ENCODE measurements around the gene SDK1. TPM values are rescaled to one million over a fixed set of nuclear protein-coding genes. Genes with fewer than 3 reads are reported as not detected.

Gene SDK1
- total and polyA plus RNA-seq, 10 of the 15 experiments (the other 5 are each of a cell fraction or from before 2014, with no cell fraction given) = 0.14 to 0.33 TPM; not detected in 8

DNA sequence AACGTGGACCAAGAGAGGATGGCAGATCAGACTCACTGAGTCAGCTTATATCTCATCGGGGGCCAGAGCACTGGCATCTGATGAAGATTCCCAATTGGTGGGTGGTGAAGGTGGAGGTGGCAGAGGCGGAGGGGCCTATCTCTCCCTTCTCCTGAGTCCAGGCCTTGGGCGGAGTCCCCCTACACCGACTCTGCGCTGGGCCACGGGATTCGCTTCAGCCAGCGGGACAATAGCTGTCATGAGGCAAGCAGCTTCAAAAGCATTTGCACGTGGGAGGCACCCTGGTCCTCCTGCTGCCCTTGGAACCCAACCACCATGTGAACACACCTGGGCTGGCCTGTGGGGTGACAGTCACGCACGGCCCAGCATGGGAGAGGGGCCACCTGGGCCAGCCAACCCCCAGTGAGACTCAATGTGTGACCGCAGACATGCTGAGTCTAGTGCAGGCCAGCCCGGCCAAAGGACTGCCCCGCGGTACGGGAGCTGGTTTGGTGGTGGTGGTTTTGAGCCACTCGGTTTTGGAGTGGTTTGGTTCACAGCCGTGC is 914.2 kb downstream of the SDK1 start:
- Histone ChIP-seq H3K4me1 (ENCODE audit: control insufficient read depth, insufficient read depth, low read length) (no peaks in the 10 kb centered on the region), H3K4me2 (ENCODE audit: control insufficient read depth, insufficient read depth) (no peak overlapping the region), H3K27me3 (replicated peaks in 1 of 2; ENCODE audit: control insufficient read depth in 2 of 2, insufficient read depth in 2 of 2, low read length in 1 of 2) (no peaks in the 10 kb centered on the region), H3K36me3 (ENCODE audit: control insufficient read depth in 2 of 2, insufficient read depth in 2 of 2, low read length in 1 of 2) (no peaks in the 10 kb centered on the region), H3K9me3 (replicated peaks; ENCODE audit: control insufficient read depth, insufficient read depth, low read length) (no peaks in the 10 kb centered on the region; the same call in 2 of the 3 replicates), H4K20me1 (ENCODE audit: control insufficient read depth, insufficient read depth) (no peaks in the 10 kb centered on the region), H3K27ac (ENCODE audit: control insufficient read depth, insufficient read depth) (no peak overlapping the region), H3K79me2 (ENCODE audit: control insufficient read depth, insufficient read depth, low read length) (no peaks in the 10 kb centered on the region), H3K9ac (ENCODE audit: control insufficient read depth, insufficient read depth, low read length) (no peak overlapping the region), H3K4me3 (no peak overlapping the region), H2AFZ (ENCODE audit: control insufficient read depth, low read depth, low read length) (no peak overlapping the region)
- intact Hi-C loops (cut with micrococcal nuclease; ENCODE audit: unreplicated experiment) (no loop called here), in situ Hi-C loops (cut with MboI) (no loop called here)
- DNase-seq (ENCODE audit: low read depth, low spot score) = no peak
- POLR2A ChIA-PET = no interaction called here
- no peak for ATAC-seq
- CTCF ChIA-PET = no interaction called here
- RAD21 ChIA-PET (ENCODE audit: unreplicated experiment) = no interaction called here
- SMC1A ChIA-PET (ENCODE audit: uncharacterized antibody, unreplicated experiment) = no interaction called here
- no TSS peak for BruUV-seq (replicated peaks)
- FAIRE-seq = no peak
- 66% methylated on average over 17 of the region's 19 CpGs for WGBS (ENCODE audit: insufficient coverage, insufficient replicate concordance, low lambda C conversion rate, missing lambda C conversion rate)
- TF ChIP-seq CREB1 (IDR thresholded peaks at IDR 0.05; ENCODE audit: low read depth) (no peak), ZBTB11 (CRISPR knock-in tag; IDR thresholded peaks at IDR 0.05) (no peak), DPF2 (IDR thresholded peaks at IDR 0.05) (no peak), PAX8 (IDR thresholded peaks at IDR 0.05) (no peak), MTA3 (IDR thresholded peaks at IDR 0.05; ENCODE audit: borderline replicate concordance, low read length) (no peak), ZNF217 (IDR thresholded peaks at IDR 0.05) (no peak), RB1 (IDR thresholded peaks at IDR 0.05; ENCODE audit: borderline replicate concordance) (no peak), SPI1 (IDR thresholded peaks at IDR 0.05; ENCODE audit: borderline replicate concordance, insufficient read depth, low read depth, low read length) (no peak), ZNF592 (IDR thresholded peaks at IDR 0.05) (no peak), WRNIP1 (IDR thresholded peaks at IDR 0.05; ENCODE audit: borderline replicate concordance, low read depth, low read length) (no peak), RFX5 (IDR thresholded peaks at IDR 0.05; ENCODE audit: low read depth, low read length) (no peak), PKNOX1 (IDR thresholded peaks at IDR 0.05) (no peak)
- TF ChIP-seq, protein P1, sequence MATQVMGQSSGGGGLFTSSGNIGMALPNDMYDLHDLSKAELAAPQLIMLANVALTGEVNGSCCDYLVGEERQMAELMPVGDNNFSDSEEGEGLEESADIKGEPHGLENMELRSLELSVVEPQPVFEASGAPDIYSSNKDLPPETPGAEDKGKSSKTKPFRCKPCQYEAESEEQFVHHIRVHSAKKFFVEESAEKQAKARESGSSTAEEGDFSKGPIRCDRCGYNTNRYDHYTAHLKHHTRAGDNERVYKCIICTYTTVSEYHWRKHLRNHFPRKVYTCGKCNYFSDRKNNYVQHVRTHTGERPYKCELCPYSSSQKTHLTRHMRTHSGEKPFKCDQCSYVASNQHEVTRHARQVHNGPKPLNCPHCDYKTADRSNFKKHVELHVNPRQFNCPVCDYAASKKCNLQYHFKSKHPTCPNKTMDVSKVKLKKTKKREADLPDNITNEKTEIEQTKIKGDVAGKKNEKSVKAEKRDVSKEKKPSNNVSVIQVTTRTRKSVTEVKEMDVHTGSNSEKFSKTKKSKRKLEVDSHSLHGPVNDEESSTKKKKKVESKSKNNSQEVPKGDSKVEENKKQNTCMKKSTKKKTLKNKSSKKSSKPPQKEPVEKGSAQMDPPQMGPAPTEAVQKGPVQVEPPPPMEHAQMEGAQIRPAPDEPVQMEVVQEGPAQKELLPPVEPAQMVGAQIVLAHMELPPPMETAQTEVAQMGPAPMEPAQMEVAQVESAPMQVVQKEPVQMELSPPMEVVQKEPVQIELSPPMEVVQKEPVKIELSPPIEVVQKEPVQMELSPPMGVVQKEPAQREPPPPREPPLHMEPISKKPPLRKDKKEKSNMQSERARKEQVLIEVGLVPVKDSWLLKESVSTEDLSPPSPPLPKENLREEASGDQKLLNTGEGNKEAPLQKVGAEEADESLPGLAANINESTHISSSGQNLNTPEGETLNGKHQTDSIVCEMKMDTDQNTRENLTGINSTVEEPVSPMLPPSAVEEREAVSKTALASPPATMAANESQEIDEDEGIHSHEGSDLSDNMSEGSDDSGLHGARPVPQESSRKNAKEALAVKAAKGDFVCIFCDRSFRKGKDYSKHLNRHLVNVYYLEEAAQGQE (IDR thresholded peaks at IDR 0.05; ENCODE audit: low read depth, low read length) = no peak

Data from GM12878 (cell line).